Prostate gland (tissue), 2 donors: Measurements from ENCODE around the gene AK8. TPM values are rescaled to one million over a fixed set of nuclear protein-coding genes. Genes with fewer than 3 reads are reported as not detected.

Experiments
- DNase-seq: peaks from one replicate; pipeline ENCODE4 v3.0.0-alpha.2; 2019; ENCODE audit warnings: low spot score
- H3K27ac ChIP-seq, 2 donors: fragments of 200-600 bp; sonication (generic); 2 replicates each; pipeline ENCODE4 v1.5.1; 2017 to 2019
- H3K27me3 ChIP-seq: fragments of 200-600 bp; sonication (generic); replicated peaks from 2 replicates; pipeline ENCODE4 v1.5.1; 2019; ENCODE audit not compliant: insufficient read depth
- H3K36me3 ChIP-seq, 2 donors: fragments of 200-600 bp; sonication (generic); 1 replicate in 1 of 2; 2 replicates in 1 of 2; pipeline versions ENCODE4 v1.5.1 to v1.8.1; 2017 to 2019
- H3K4me1 ChIP-seq: fragments of 200-600 bp; sonication (generic); replicated peaks from 2 replicates; pipeline ENCODE4 v1.5.1; 2019
- H3K4me3 ChIP-seq, 2 donors: fragments of 200-600 bp; sonication (generic); 2 replicates each; pipeline ENCODE4 v1.5.1; 2017 to 2019
- H3K9me3 ChIP-seq: fragments of 200-600 bp; sonication (generic); 2 replicates; pipeline ENCODE4 v1.5.1; 2017
- CTCF ChIP-seq, 4 experiments: fragments of 200-600 bp in 2 of 4; fragments of 450-650 bp in 2 of 4; sonication (generic) in 2 of 4; IDR thresholded peaks; 1 replicate in 3 of 4; 2 replicates in 1 of 4; pipeline ENCODE4 v1.5.1; 2016 to 2019; ENCODE audit warnings: antibody characterized with exemption in 4 of 4, mild to moderate bottlenecking in 2 of 4, moderate library complexity in 2 of 4
- POLR2A ChIP-seq: fragments of 450-650 bp; IDR thresholded peaks from one replicate; pipeline ENCODE4 v1.6.1; 2016; ENCODE audit warnings: antibody characterized with exemption, mild to moderate bottlenecking
- POLR2AphosphoS5 ChIP-seq: sonication (generic); formaldehyde crosslinking; IDR thresholded peaks from one replicate; pipeline ENCODE4 v1.6.1; 2017; ENCODE audit warnings: antibody characterized with exemption
- WGBS: methylation state at CpG from one replicate; pipeline ENCODE4 v1.1.5; 2018; 5-methylcytosine and 5-hydroxymethylcytosine counted together
- intact Hi-C: fragments of 100-400 bp; cut with DNase I; formaldehyde crosslinking; loops from one replicate; pipeline ENCODE4 v1.14.2; 2022
- total RNA-seq, 2 donors: library from RNA; depleted of rRNA; stranded (reverse); fragments of >200 nt; gene quantifications; one replicate each; pipeline ENCODE4 v1.1.0, GENCODE V29; 2016

The AK8 gene
- total RNA-seq, 2 donors from 2014 or later = 3.3 to 4.1 TPM

- no peaks in the 10 kb centered on the region for H3K36me3 ChIP-seq
- TF ChIP-seq CTCF (IDR thresholded peaks at IDR 0.05) (no peak), POLR2AphosphoS5 (no peak), POLR2A (no peak)
- WGBS = 97% methylated on average over 8 of the region's 8 CpGs
- H3K27ac ChIP-seq = no peak overlapping the region
- intact Hi-C loops = loop anchor here (10.0 kb wide), 1 partner anchor 197 kb away; the partner anchor contains the start of genes AK8 and SPACA9
- DNase-seq = no peak
- H3K4me3 ChIP-seq = no peak overlapping the region
- H3K9me3 ChIP-seq = no peaks in the 10 kb centered on the region
- no peaks in the 10 kb centered on the region for H3K27me3 ChIP-seq
- no peaks in the 10 kb centered on the region for H3K4me1 ChIP-seq
Measured at GRCh38 chr9:132677976-132678375, 200.1 kb downstream of the AK8 start.

Other genes starting within 250 kb of the AK8 start
- gene DDX31, start 208.3 kb downstream of the AK8 start, total RNA-seq = 10 to 100 TPM; 19.0 to 22.2 TPM
- 10 to 100 TPM; 16.0 to 17.3 TPM for gene GTF3C4, start 207.8 kb downstream of the AK8 start, total RNA-seq
- 10 to 100 TPM in 1 of 2 donors, 1 to 10 TPM in 1; 5.7 to 16.5 TPM for gene SPACA9, start 614 bp upstream of the AK8 start, total RNA-seq
- gene TSC1, start 66.3 kb upstream of the AK8 start, total RNA-seq = 10 to 100 TPM; 27.7 to 82.2 TPM
- gene GFI1B, start 100.4 kb upstream of the AK8 start, total RNA-seq = under 1 TPM in 1 of 2 donors, not detected in 1; 0.85 TPM
- 10 to 100 TPM; 63.1 to 97.2 TPM for gene GTF3C5, start 152.7 kb upstream of the AK8 start, total RNA-seq
- gene CEL, start 183.7 kb upstream of the AK8 start, total RNA-seq = 1 to 10 TPM; 1.7 to 2.8 TPM
- gene RALGDS, start 243.0 kb upstream of the AK8 start, total RNA-seq = 10 to 100 TPM; 49.6 to 77.4 TPM